Renal cortical epithelial cell (primary cell): Measurements from ENCODE around the gene FGD5. TPM values are rescaled to one million over a fixed set of nuclear protein-coding genes. Genes with fewer than 3 reads are reported as not detected.

Source experiments
- DNase-seq: peaks from one replicate; pipeline ENCODE4 v3.0.0-alpha.2; 2011; ENCODE audit warnings: low read depth
- total RNA-seq: library from RNA; depleted of rRNA; stranded (reverse); fragments of >200 nt; gene quantifications from 2 replicates; pipeline ENCODE4 v1.2.3, GENCODE V29; 2014

The FGD5 gene
- total RNA-seq, 1 donor from 2014 or later, result 0.30 TPM

DNA sequence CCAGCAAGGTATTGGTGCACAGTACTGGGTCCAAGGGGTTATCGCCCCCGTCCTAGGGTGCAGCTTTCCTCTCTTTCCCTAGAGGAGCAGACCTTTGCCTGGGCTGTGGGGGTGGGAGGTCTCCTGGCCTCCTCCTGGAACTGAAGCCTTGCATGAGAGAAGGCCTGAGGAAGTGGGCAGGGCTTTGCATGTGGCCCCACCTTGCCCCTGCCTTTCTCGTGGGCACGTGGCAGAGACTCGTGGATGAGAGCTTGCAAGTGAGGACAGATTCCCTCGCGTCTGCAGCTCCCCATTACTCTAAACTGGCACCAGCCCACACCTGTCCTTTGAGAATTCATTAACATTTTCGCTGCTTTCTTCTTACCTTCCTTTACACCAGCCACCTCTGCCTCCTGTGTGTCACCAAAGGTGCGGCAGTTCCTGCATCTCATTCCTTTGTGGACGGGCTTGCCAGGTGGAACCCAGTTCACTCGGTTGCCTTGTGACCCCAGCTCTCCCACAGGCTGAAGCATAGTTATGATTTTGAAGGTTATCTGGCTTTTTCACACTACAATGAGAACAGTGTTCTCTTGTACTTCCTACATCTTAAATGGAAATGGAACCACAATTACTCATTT, 87.7 kb downstream of the FGD5 start:
- no peak for DNase-seq

DNA sequence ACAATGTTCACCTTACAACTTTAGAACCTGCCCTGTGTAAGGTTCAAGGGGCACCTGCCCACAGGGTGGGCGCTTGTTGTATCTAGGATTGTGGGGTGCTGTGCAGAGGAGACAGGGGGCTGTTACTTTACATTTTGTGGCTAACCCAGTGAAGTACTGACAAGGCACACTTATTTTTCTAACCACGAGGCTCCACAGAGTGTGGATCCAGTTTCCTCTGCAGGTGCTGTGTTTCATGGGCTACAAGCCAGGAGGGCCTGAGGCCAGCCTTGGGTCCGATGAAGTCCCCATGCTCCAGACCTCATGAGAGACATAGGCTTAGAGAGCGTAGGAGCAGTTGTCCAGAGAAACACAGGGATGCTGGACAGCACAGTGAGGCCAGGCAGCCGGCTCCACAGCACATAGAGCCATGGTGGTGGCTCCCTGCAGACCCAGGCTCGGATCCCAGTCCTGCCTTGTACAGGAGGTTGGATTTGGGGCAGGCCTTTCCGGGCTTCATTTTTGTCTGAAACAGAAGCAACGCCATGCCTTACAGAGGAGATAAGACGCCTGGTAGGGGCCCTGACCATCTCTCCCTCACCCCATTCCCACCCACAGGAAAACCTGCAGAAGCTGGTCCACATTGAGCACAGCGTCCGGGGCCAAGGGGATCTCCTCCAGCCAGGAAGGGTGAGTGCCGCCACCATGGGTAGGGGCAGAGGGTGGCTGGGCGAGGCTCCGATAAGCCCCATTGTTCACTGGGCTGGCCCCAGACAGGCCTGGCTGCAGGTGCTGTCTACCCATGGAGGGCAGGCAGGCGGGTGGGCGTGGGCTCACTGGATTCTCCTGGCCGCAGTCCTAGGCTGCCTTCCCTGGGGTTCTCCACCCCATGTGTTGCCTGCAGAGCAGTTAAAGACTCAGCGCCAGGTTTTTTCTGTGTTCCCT, 88.5 kb downstream of the FGD5 start:
- DNase-seq, result no peak

DNA sequence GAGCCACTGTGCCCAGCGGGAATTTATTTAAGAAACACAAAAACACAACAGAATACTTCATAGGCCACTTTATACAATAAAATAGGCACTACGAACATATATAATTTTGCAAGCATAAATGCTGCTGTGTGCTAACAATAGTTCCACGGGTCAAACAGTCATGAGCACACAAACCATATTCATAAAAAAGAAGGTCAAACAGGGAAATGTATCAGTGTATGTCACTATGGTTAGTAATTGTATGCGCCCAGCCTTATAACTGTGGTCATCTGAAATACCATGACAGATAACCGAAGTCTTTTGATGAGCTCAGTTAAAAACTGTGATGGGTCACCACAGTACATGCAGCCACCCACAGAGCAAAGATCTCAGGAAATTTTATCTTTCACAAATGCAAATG, 90.5 kb downstream of the FGD5 start:
- no peak for DNase-seq

DNA sequence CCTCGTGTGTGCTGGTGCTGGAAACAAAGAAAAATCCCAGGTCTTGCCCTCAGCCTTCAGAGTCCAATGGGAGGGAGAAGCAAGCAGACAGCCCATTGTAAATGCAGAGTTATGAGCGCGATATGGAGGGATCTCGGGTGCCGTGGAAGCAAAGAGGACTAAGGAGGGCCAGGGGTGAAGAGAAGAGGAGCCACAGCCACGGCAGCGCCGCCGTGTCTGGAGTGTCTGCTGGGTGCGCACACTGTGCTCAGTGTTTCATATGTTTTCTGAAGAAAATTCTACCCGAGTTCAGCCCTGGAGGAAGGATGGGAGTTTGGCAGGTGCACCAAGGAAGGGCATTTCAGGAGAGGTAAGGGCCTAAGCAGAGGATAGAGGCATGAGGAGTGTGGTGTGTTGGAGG, 92.9 kb downstream of the FGD5 start:
- DNase-seq, result no peak

DNA sequence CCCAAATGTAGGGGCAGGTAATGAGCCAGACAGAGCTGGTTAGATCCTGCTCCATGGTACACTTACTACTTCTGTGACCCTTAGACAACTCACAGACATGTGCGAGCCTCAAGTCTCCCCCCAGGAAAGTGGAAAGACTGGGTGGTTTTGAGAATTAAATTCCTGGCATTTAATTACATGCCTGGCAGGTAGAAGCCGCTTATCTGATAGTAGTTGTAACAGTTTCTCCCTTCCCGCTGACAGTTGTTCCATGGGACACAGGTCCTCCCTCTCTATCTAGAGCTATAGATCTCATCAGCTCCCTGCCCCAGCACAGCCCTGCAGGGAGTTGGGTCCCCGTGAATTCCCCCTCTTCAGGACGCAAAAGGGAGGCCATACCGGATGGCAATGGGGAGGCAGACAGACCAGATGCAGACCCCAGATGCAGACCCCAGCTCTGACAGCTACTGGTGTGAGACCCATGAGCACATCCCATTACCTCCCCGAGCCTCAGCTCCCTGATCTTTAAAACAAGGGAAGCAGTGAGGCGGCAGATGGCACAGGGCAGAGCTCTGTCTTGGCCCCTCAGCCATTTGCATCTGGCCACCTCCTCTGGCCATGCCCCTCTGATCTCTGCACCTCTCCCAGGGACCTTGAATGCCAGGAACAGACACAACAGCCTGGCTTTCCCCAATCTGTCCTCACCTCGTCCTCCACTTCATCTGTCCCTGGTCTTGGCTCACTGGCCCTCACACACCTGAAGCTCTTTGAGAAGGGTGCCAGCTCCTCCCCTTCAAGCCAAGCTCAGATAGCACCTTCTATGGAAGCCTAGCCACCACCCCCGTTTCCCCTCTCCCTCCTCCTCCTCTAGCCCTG, 94.5 kb downstream of the FGD5 start:
- no peak for DNase-seq

DNA sequence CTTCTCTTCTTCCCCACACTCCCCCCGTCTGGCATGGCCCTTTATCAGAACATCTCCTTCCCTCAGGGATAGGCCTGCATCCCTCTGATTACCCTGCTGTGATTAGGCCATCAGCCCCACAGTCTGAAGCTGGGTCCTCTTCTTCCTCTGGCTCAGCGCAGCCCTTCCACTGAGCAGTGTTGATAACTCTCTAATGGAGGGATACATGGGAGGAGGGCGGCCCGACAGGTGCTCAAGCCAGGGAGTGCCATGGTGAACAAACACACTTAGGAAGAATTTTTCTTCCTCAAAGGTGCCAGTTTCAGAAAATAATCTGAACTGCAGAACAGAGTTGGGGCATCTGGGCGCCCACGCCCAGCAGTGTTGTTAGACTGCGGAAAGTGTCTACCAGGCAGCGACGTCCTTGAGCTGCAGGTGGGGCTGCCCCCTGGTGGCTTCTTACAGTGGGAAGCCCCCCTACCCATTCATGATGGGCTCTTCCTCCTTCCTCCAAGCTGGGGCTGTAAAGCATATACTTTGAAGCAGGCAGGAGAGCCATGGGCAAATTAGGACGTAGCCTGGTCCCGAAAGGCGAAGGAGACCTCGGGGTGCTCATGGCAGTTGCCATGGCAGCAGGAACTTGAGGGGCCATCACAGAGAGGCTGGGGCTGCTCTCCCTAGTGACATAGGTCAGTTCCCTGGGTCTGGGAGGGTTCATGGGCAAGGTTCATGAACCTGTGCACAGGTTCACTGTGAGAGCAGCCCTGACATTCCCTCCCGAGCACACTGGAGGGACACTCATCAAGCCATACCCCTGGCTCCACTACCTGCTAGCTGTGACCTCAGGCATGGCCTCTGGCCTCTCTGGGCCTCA, 95.4 kb downstream of the FGD5 start:
- DNase-seq, result no peak

DNA sequence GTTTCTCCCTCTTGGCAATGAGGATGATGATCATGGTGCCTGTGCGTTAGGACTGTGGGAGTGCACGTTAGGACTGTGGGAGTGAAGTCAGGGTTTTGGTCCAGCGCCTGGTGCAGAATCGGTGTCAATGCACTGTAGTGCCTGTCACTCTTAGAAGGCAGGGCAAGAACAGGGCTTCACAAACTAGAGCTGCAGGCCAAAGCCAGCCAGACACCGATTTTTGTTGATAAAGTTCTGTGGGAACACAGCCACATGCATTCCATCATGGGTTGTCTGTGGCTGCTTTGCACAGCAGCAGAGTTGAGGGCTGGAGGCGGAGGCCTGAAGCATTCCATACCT, 96.0 kb downstream of the FGD5 start:
- no peak for DNase-seq

DNA sequence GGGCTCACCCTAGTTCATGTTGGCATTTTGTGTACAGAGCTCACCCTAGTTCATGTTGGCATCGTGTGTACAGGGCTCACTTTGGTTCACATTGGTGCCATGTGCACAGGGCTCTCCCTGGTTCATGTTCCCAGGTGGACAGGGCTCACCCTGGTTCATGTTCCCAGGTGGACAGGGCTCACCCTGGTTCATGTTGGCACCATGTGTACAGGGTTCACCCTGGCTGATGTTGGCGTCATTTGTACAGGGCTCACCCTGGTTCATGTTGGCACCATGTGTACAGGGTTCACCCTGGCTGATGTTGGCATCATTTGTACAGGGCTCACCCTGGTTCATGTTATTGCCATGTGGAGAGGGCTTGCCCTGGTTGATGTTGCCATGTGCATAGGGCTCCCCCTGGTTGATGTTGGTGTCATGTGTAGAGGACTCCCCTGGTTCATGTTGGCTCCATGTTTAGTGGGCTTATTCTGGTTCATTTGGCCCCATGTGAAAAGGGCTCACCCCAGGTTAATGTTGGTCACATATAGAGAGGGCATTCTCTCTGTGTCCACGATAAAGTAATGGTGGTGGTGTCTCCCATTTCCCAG, 97.0 kb downstream of the FGD5 start:
- no peak for DNase-seq

DNA sequence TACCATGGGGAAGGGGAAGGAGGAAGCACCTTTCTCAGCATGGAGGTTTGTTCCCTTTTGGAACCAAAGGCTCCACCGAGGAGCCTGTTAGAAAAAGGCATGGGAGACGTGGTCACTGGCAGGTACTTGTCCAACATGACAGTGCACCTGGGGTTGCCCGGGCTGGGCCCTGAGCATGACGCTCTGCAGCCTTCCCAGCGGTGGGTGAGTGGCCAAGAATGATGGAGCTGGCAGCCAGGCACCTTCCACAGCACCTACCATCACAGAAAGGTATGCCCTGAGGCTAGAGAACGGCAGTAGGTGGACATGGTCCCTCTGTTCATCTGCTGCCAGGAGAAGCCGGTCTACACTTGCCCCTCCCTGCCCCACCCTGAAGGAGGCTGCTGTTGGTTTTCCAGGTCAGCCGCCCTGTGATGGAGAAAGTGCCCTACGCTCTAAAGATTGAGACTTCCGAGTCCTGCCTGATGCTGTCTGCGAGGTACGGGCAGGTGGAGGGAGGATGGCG, 99.6 kb downstream of the FGD5 start:
- no peak for DNase-seq

DNA sequence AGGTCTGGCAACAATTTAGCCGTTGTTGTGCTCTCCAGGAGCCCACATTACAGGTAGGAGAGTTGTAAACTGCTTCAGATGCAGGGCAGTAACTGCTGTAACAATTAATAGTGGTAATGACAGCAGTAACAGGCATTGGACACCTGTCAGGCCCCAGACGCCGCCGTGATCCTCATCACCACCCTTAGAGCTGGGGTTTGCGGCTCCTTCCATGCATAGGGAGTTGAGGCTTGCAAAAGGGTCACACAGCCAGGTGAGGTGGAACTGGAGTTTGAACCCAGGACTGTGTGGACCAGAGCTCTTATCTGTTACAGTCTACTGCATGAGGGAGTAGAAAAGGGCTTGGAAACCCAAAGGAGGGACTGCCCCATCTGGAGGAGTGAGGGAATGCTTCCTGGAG, 101.8 kb downstream of the FGD5 start:
- DNase-seq, result no peak

DNA sequence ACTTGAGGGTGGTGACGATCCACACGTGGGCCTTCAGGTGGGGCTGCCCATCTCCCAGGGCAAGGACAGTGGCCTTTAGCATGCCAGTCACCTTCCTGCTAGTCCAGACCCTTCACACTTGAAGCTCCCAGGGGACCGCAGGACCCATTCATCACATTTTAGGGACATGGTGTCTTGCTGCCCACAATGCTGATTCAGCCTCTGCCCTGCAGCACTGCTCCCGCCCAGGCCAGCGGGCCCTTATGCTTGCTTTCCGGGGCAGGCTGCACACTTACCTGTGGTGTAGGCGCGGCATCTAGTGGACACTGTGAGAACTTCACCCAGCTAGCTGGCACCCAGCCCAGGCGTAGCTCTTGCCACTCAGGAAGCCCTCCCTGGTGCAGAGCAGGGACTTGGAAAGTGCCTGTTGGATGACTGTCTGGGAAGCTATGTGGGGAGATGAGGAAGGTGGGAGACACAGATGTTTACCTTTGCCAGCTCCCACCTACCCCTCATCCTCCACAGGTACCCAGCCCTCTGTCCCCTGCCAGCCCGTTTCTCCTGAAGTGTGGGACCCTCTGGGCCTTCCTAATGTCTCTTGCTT, 102.4 kb downstream of the FGD5 start:
- peak; percentile 68 for DNase-seq

DNA sequence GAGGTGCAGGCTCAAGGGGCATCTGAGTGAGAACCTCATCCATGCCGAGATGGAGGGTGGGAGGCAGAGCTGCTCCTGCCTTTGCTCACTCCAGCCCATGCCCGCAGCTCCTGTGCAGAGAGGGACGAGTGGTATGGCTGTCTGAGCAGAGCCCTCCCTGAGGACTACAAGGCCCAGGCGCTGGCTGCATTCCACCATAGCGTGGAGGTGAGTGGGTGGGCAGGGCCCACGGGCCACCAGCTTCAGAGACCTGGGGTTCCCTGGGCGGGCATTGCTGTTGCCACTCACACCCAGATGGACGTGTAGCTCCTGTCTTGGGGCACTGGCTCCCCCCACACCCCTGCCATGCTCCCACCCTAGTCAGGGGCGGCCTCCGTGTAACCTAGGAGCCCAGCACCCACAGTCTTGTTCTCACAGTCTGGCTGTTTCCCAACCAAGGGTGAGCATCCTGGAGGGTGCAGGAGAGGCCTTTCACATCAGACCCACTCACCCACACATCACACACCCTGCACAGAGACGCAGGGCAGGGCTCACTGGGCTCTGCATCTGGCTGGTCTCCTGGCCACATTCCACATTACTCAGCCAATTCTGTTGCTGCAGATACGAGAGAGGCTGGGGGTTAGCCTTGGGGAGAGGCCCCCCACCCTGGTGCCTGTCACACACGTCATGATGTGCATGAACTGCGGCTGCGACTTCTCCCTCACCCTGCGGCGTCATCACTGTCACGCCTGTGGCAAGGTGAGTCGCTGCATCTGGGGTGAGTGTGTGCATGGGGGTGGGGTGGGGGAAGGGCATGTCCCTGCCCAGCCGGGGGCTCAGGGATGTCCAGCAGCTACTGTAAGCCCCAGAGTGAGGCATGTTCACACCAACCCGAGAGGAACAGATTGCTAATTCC, 103.3 kb downstream of the FGD5 start:
- DNase-seq, result no peak

DNA sequence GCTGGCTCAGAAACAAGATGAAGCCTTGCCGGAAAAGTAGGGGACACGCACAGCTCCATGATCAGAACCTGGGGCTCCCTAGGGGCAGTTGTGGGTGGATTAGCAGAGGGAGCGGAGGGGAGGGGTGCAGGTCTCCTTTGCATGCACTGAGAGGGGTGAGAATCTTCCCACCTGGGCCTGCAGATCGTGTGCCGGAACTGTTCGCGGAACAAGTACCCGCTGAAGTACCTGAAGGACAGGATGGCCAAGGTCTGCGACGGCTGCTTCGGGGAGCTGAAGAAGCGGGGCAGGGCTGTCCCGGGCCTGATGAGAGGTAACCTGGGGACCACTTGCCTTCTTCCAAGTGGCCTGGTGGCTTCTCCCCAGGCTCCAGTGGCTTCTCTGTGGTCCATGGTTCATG, 104.1 kb downstream of the FGD5 start:
- DNase-seq, result no peak

DNA sequence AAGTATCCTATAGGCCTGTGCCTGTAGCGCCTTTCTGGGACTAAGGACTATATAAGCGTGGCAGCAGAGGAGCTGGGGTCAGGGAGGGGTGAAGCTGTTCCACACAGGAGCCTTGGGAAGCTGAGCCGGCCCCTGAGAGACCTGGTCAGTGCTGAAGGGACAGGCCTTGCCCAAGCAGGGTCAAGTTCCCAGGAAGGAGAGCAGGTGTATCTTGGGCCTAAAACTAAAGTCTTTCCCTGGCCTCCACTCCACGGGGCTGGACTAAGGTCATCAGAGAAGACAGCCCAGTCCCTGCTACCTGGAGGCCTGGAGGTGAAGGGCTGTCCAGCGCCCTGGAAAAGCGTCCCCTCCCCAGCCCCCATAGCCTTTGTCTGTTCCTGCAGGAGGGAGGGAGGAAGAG, 104.7 kb downstream of the FGD5 start:
- no peak for DNase-seq

DNA sequence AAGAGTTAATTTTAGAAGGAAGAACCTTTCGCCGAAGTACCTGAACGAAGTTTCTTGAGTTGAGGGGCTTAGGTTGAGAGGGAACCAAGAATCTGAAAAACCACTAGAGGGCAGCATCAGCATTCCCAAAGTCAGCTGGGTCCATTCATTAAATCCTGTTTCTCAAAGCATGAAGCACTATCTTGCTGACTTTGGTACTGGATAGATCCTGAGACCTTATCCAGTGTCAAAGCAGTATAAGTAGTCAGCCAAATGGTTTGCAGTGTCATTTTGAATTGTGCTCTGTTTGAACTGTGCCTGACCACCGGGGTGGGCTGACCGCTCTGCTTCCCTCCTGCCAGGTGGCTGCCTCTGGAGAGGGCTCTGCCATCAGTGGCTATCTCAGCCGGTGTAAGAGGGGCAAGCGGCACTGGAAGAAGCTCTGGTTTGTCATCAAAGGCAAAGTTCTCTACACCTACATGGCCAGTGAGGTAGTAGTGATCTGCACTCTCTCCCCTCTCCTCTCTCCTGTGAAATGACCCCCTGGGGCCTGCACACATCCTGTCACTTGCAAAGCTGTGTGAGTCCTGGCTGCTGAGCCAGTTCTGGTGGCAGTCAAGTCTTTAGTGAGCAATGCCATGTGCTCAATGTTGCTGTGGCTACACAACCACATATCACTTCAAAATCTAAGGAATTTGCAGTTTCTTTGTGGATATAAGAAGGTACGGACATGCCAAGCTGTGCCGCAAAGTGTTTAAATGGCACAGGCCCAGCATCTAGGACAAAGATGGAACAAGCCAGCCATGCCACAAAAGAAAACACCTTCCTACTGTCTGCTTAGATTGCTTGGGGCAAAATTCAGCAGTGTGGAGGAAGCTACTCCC, 107.2 kb downstream of the FGD5 start:
- peak; percentile 72 for DNase-seq

DNA sequence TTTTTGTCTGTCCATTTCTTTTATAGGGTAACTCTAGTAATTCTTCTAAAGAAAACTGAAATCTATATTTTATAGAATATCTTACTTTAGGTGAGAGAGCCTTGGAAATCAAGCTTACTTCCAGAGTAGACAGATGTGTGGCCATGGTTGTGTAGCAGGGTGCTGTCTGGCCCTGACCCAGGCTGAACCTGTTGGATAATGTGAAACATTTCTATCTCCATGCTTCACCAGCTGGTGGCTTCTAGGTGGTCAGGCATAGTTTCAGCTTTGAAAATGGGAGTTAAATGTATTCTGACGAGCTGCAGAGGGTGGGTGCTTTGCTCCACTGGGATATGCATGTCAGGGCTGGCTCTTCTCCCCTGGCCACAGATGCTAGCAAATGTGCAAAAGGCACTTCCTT, 107.8 kb downstream of the FGD5 start:
- DNase-seq, result no peak

DNA sequence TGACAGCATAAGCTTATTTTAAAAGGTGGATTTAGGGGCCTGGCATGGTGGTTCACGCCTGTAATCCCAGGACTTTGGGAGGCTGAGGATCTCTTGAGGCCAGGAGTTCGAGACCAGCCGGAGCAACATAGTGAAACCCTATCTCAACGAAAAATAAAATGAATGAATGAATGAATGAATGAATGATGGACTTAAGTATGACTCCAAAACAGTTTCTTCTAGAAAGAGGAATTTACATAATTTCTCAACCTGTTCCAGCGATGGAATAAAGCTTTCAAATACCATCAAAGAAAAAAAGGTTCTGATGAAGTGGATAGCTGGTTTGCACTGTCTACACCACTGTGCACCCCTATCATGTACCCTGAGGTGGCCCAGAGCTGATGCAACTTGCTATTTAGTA, 108.5 kb downstream of the FGD5 start:
- DNase-seq, result no peak

DNA sequence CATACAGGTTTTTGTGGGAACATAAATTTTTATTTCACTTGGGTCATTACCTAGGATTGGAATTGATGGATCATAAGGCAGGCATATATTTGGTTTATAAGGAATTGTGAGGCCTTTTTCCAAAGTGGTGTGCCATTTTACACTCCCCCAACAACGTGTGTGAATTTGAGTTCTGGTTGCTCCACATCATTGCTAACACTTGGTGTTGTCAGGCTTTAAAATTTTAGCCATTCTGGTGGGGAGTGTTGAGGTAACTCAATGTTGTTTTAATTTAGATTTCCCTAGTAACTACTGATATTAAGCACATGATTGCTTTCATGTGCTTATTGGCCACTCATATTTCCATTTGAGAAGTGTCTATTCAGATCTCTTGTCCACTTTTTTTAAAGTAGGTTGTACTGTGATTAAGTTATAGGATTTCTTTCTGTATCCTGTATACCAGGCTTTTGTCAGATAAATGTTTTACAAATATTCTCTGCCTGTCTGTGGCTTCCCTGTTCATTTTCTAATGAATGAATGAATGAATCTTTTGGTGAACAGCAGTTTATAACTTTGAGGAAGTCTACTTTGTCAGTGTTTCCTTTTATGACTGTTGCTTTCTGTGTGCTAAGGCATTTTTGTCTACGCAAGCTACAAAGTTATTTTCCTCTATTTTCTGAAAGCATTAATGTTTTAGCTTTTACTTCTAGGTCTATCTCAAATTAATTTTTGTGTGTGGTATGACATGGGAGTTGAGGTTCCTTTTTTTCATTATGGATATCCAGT, 110.7 kb downstream of the FGD5 start:
- DNase-seq, result no peak
